Mucosa of gallbladder (tissue), 1 donor: ENCODE data around the gene LFNG. TPM values are rescaled to one million over a fixed set of nuclear protein-coding genes. Genes with fewer than 3 reads are reported as not detected.
"Not testable (repeated sequence)": the region's sequence is repeated elsewhere in the genome, so short reads cannot be mapped to it uniquely, and the experiment has no call there.

Source experiments
- DNase-seq: peaks from one replicate; pipeline ENCODE4 v3.0.0-alpha.2; 2020; ENCODE audit warnings: low spot score
- total RNA-seq: library from RNA; stranded (reverse); gene quantifications from one replicate; pipeline ENCODE4 v1.2.1, GENCODE V29; 2021
- donor health status: DM: no; HTN: no; CAD: no.

The LFNG gene
- total RNA-seq, 1 donor from 2014 or later: 31.3 TPM

GRCh38 chr7:2529161-2530070 is 9.8 kb downstream of the LFNG start:
- peak; percentile 52 for DNase-seq

- no peak for DNase-seq
Observed at GRCh38 chr7:2530071-2530987, 10.8 kb downstream of the LFNG start.

- not testable (repeated sequence) for DNase-seq
Observed at GRCh38 chr7:2530994-2531795, 11.6 kb downstream of the LFNG start.

GRCh38 chr7:2531796-2532110 is 12.2 kb downstream of the LFNG start:
- not testable (repeated sequence) for DNase-seq

- not testable (repeated sequence) for DNase-seq
Observed at GRCh38 chr7:2532199-2532772, 12.7 kb downstream of the LFNG start.

- DNase-seq: not testable (repeated sequence)
Observed at GRCh38 chr7:2532816-2533215, 13.2 kb downstream of the LFNG start.

DNA sequence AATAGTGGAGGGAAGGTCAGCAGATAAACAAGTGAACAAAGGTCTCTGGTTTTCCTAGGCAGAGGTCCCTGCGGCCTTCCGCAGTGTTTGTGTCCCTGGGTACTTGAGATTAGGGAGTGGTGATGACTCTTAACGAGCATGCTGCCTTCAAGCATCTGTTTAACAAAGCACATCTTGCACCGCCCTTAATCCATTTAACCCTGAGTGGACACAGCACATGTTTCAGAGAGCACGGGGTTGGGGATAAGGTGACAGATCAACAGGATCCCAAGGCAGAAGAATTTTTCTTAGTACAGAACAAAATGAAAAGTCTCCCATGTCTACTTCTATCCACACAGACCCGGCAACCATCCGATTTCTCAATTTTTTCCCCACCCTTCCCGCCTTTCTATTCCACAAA is 14.0 kb downstream of the LFNG start:
- not testable (repeated sequence) for DNase-seq

GRCh38 chr7:2534214-2534613 is 14.6 kb downstream of the LFNG start:
- not testable (repeated sequence) for DNase-seq

DNA sequence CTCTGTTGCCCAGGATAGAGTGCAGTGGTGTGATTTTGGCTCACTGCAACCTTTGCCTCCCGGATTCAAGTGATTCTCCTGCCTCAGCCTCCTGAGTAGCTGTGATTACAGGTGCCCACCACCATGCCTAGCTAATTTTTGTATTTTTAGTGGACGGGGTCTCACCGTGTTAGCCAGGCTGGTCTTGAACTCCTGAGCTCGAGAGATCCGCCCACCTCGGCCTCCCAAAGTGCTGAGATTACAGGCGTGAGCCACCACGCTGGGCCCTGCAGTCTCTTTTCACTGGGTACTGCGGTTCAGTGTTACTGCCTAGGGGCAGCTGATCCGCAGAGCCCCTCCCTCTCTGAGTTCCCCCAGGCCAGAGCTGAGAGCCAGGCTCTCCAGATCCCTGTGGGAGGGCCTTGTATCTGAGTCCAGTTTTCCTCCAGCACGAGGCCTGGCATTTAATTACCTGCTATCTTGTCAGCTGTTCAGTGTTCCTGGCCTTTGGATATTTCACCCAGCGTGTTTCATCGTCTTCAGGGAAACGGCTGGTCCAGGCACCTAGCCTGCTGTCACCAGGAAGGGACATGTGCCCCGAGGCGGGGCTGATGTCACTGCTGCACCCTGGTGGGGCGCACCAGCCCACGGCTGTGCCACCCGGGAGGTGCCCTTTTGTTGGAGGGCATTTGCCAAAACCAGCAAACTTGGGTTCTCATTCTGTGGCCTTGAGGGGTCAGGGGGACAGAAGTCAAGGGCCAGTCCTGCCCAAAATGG is 16.5 kb downstream of the LFNG start:
- not testable (repeated sequence) for DNase-seq

DNA sequence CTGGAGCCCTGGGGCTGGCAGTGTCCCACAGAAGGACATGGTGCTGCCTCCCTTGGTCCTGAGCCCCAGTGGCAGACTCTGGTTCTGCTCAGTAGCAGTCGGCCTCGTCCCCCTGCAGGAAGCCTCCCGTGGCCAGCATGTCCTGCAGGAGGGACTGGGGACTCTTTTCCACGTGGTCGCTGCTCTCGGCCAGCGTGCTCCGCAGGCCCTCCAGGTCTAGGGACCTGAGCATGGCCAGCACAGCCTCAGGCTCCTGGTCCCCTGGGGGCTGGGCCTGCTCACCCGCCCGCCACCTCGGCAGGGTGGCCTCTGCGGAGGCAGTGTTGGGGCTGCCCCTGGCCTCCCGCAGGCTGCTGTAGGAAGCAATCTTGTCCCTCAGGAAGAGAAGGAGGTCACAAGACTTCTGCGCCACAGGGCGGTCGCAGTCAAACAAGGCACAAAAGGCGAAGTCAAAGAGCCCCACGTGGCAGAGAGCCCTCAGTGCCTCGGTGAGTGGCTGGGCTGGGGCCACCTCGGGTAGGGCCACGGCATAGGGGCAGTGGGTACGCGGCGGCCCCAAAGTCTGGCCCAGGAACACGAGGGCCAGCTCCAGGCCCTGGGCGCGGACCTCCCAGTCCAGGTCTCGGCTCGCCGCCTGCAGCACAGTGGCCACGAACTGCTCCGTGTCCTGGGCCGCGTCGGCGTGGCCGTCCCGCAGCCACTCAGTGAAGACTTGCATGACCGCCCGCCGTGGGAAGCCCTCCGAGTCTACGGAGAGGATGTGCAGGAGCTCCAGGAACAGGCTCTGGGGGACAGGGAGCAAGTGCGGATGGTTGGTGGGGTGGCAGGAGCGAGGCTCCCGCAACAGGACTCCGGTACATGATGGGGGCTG is 18.6 kb downstream of the LFNG start:
- DNase-seq: no peak

DNA sequence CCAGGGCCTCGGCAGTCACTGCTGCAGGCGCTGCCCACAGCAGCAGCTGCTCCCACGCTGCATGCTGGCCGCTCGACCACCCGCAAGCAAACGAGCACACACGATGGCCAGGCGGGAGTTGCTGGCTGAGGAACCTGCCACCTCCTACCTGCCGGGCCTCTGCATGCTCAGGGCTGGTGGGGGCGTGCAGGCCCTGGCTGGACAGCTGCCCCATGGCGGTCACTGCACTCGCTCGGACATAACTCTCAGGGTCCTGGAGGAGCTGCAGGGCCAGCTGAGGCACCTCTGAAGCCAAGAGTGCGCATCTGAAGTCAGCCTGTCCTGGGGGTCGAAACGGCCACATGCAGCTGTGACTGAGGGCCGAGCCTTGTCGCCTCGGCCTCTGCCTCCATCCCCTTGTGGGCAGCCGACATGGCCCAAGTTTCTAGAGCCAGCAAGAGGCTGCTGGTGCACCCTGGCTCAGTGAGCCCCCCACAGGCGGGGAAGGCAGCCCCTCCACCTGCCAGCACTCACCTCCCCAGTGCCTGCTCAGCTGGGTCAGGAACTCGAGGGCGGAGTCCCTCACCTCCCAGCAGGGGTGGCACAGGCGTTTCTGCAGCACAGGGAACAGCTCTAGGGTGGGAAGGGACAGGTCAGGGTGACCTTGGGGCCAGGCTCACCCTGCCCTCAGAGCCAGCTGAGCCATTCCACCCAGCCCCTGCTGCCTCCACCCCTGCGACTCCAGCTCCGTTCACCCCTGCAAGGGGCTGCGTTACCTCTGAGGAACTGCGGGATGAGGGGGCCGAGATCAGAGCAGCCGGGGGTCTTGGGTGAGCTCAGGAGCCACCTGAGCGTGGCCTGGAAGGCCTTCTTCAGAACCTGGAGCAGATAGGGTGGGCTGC is 19.7 kb downstream of the LFNG start:
- DNase-seq: no peak

DNA sequence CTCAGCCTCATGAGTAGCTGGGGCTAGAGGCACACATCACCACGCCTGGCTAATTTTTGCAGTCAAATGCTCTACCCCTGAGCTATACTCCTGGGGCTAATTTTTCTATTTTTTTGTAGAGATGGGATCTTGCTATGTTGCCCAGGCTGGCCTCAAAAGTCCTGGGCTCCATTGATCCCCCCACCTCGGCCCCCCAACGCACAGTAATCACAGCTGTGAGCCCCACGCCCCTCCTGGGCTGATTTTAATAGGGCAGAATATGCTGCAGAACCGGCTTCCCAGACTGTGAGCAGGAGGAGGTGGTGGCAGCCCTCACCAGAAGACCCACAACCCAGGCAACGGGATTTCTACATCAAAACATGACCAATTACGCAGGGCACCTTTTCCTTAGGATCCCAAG is 20.6 kb downstream of the LFNG start:
- DNase-seq: no peak

- DNase-seq: no peak
Observed at GRCh38 chr7:2540641-2541051, 21.1 kb downstream of the LFNG start.

- DNase-seq: no peak
Observed at GRCh38 chr7:2541291-2542010, 21.9 kb downstream of the LFNG start.

GRCh38 chr7:2542011-2542915 is 22.7 kb downstream of the LFNG start:
- no peak for DNase-seq

- DNase-seq: no peak
Observed at GRCh38 chr7:2542916-2543871, 23.6 kb downstream of the LFNG start.
